Transverse colon (tissue), 4 donors: ENCODE data around the gene FER. TPM values are rescaled to one million over a fixed set of nuclear protein-coding genes. Genes with fewer than 3 reads are reported as not detected.
"Not testable (repeated sequence)": the region's sequence is repeated elsewhere in the genome, so short reads cannot be mapped to it uniquely, and the experiment has no call there.

Experiments used
- DNase-seq: peaks from one replicate; pipeline ENCODE4 v3.0.0-alpha.2; 2019
- H3K27ac ChIP-seq, 4 donors: fragments of 200-600 bp; sonication (generic); 2 replicates each; pipeline ENCODE4 v1.5.1; 2016 to 2018; ENCODE audit warnings: inconsistent platforms in 4 of 4
- H3K27me3 ChIP-seq: fragments of 200-600 bp; sonication (generic); 2 replicates; pipeline ENCODE4 v1.5.1; 2017; ENCODE audit warnings: inconsistent platforms
- H3K36me3 ChIP-seq, 4 donors: fragments of 200-600 bp; sonication (generic); 2 replicates each; pipeline ENCODE4 v1.5.1; 2017 to 2019; ENCODE audit warnings: inconsistent platforms in 4 of 4
- H3K4me1 ChIP-seq, 4 donors: fragments of 200-600 bp; sonication (generic); 2 replicates each; pipeline ENCODE4 v1.5.1; 2017 to 2020; ENCODE audit warnings: inconsistent platforms in 4 of 4
- H3K4me3 ChIP-seq, 4 donors: fragments of 200-600 bp; sonication (generic); 1 replicate in 1 of 4; 2 replicates in 3 of 4; pipeline versions ENCODE4 v1.5.1 to v1.6.1; 2017 to 2019; ENCODE audit warnings: inconsistent platforms in 4 of 4
- H3K9me3 ChIP-seq, 2 donors: fragments of 200-600 bp; sonication (generic); 2 replicates each; pipeline ENCODE4 v1.5.1; 2017 to 2019; ENCODE audit warnings: inconsistent platforms in 2 of 2
- EP300 ChIP-seq: sonication (generic); formaldehyde crosslinking; IDR thresholded peaks from one replicate; pipeline ENCODE4 v1.6.1; 2017; ENCODE audit warnings: antibody characterized with exemption, low read depth
- POLR2A ChIP-seq: fragments of 450-650 bp; IDR thresholded peaks from one replicate; pipeline ENCODE4 v1.6.1; 2016; ENCODE audit warnings: antibody characterized with exemption, mild to moderate bottlenecking, moderate library complexity
- POLR2AphosphoS5 ChIP-seq, 3 donors: sonication (generic); formaldehyde crosslinking; IDR thresholded peaks; one replicate each; pipeline ENCODE4 v1.6.1; 2016; ENCODE audit warnings: antibody characterized with exemption in 3 of 3
- WGBS, 2 donors: methylation state at CpG; one replicate each; pipeline ENCODE4 v1.1.5; 2018; ENCODE audit warnings: low coverage in 1 of 2; 5-methylcytosine and 5-hydroxymethylcytosine counted together
- in situ Hi-C, 4 donors: fragments of 200-750 bp; cut with MboI; loops; one replicate each; pipeline versions ENCODE4 v1.15.0 to v1.15.1; 2017; ENCODE audit warnings: low sequenced_read_pairs in 3 of 4, low pct_ligation_motif_present in 1 of 4, low pct_unique_long_range_greater_than_20kb in 1 of 4
- intact Hi-C: fragments of 100-400 bp; cut with DNase I; formaldehyde crosslinking; loops from one replicate; pipeline ENCODE4 v1.15.1; 2023; ENCODE audit warnings: low total_unique reads
- total RNA-seq, 4 donors: library from RNA; depleted of rRNA; stranded (reverse); fragments of >200 nt; gene quantifications; one replicate each; pipeline ENCODE4 v1.1.0, GENCODE V29; 2016
- TF ChIP-seq, protein P1 (sequence below), 5 experiments: fragments of 200-600 bp in 3 of 5; fragments of 450-650 bp in 2 of 5; sonication (generic) in 3 of 5; IDR thresholded peaks; 1 replicate in 2 of 5; 2 replicates in 3 of 5; pipeline ENCODE4 v1.5.1; 2016 to 2017; ENCODE audit warnings: antibody characterized with exemption in 5 of 5, inconsistent platforms in 3 of 5, mild to moderate bottlenecking in 2 of 5, moderate library complexity in 1 of 5

Gene FER
- total RNA-seq, 4 donors from 2014 or later, result 7.5 to 25.5 (median 13.1) TPM

GRCh38 chr5:109049565-109049964, 301.9 kb downstream of the FER start:
- no peak for TF ChIP-seq POLR2A
- TF ChIP-seq POLR2AphosphoS5 (IDR thresholded peaks at IDR 0.05), result no peak
- no peak for TF ChIP-seq EP300
- TF ChIP-seq, protein P1, sequence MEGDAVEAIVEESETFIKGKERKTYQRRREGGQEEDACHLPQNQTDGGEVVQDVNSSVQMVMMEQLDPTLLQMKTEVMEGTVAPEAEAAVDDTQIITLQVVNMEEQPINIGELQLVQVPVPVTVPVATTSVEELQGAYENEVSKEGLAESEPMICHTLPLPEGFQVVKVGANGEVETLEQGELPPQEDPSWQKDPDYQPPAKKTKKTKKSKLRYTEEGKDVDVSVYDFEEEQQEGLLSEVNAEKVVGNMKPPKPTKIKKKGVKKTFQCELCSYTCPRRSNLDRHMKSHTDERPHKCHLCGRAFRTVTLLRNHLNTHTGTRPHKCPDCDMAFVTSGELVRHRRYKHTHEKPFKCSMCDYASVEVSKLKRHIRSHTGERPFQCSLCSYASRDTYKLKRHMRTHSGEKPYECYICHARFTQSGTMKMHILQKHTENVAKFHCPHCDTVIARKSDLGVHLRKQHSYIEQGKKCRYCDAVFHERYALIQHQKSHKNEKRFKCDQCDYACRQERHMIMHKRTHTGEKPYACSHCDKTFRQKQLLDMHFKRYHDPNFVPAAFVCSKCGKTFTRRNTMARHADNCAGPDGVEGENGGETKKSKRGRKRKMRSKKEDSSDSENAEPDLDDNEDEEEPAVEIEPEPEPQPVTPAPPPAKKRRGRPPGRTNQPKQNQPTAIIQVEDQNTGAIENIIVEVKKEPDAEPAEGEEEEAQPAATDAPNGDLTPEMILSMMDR (IDR thresholded peaks at IDR 0.05), result no peak
- Histone ChIP-seq H3K36me3 (peaks cover 0 to 5% (median 0%) of the 10 kb centered on the region in 4 donors), H3K4me1 (no peaks in the 10 kb centered on the region), H3K27me3 (no peaks in the 10 kb centered on the region), H3K9me3 (no peaks in the 10 kb centered on the region), H3K27ac (no peak overlapping the region), H3K4me3 (no peak overlapping the region)
- WGBS, 2 donors, result 65 to 100% methylated on average over 1 of the region's 1 CpG
- intact Hi-C loops (no loop called here), in situ Hi-C loops (no loop called here)
- DNase-seq, result no peak

DNA sequence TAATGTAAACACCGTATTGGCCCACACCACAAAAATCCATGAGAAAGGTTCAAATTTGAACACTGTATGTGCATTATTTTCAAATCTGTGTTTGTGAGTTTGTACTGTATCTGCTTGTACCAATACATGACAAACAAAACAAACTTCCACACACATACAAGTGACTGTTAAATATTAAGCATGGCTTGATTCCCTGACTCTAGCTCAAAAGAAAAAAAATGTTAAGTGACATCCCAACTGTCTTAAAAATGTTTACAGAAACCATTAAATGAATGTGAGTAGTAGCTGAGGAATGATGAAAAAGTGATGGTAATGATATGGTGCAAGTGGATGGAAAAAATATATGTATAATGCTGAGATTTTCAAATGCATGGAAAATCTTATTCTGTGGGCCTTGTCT, 302.6 kb downstream of the FER start:
- DNase-seq, intact Hi-C loops, H3K27ac ChIP-seq, H3K9me3 ChIP-seq, H3K4me3 ChIP-seq, in situ Hi-C loops, H3K27me3 ChIP-seq, H3K4me1 ChIP-seq, H3K36me3 ChIP-seq: not testable (repeated sequence)
- 88 to 100% methylated on average over 1 of the region's 1 CpG for WGBS, 2 donors

- DNase-seq, H3K36me3 ChIP-seq, H3K9me3 ChIP-seq, H3K4me3 ChIP-seq, H3K4me1 ChIP-seq, H3K27ac ChIP-seq, intact Hi-C loops, in situ Hi-C loops, H3K27me3 ChIP-seq: not testable (repeated sequence)
- WGBS, 2 donors, result 93 to 96% methylated on average over 5 of the region's 5 CpGs
Measured at GRCh38 chr5:109052216-109052615, 304.5 kb downstream of the FER start.

- intact Hi-C loops (no loop called here), in situ Hi-C loops (no loop called here)
- no peak for TF ChIP-seq POLR2AphosphoS5 (IDR thresholded peaks at IDR 0.05)
- TF ChIP-seq, protein P1 (IDR thresholded peaks at IDR 0.05), result no peak
- Histone ChIP-seq H3K27me3 (no peaks in the 10 kb centered on the region), H3K4me3 (no peak overlapping the region), H3K36me3 (no peaks in the 10 kb centered on the region), H3K27ac (no peak overlapping the region), H3K4me1 (no peaks in the 10 kb centered on the region), H3K9me3 (no peaks in the 10 kb centered on the region)
- DNase-seq, result no peak
- 44 to 58% methylated on average over 4 of the region's 4 CpGs for WGBS, 2 donors
Measured at GRCh38 chr5:109053995-109054417, 306.3 kb downstream of the FER start.

GRCh38 chr5:109060378-109061025, 312.8 kb downstream of the FER start:
- Histone ChIP-seq H3K27ac (no peak overlapping the region), H3K4me1 (peaks cover 0 to 4% (median 0%) of the 10 kb centered on the region in 4 donors), H3K9me3 (no peaks in the 10 kb centered on the region), H3K36me3 (no peaks in the 10 kb centered on the region), H3K27me3 (no peaks in the 10 kb centered on the region), H3K4me3 (no peak overlapping the region)
- intact Hi-C loops (no loop called here), in situ Hi-C loops (no loop called here)
- 93 to 100% methylated on average over 4 to 7 of the region's 7 CpGs for WGBS, 2 donors
- TF ChIP-seq POLR2AphosphoS5 (IDR thresholded peaks at IDR 0.05) (no peak), POLR2A (no peak), EP300 (no peak)
- TF ChIP-seq, protein P1 (IDR thresholded peaks at IDR 0.05), result no peak
- DNase-seq, result no peak
